Activated naive CD4-positive, alpha-beta T cell treated with anti-CD3 and anti-CD28 coated beads, Interleukin-2, amount 50 U/mL, for 72 hours (primary cell): ENCODE results near the gene HBM. TPM values are rescaled to one million over a fixed set of nuclear protein-coding genes. Genes with fewer than 3 reads are reported as not detected.
"Not testable (repeated sequence)": the region's sequence is repeated elsewhere in the genome, so short reads cannot be mapped to it uniquely, and the experiment has no call there.

Experiments
- ATAC-seq, 2 donors: fragments of 150-1000 bp; cut with Tn5 transposase; 2 replicates each; pipeline ENCODE4 v1.10.0; 2021; ENCODE audit warnings: mild to moderate bottlenecking in 2 of 2, moderate library complexity in 2 of 2
- DNase-seq, 2 donors: peaks; one replicate each; pipeline ENCODE4 v3.0.0; 2021 to 2022; ENCODE audit warnings: low spot score in 2 of 2
- H3K27ac Mint-ChIP-seq, 2 donors: one replicate each; pipeline ENCODE4 v1.8.0; 2022; ENCODE audit warnings: mild to moderate bottlenecking in 2 of 2, mixed read lengths in 2 of 2
- H3K36me3 Mint-ChIP-seq, 2 donors: one replicate each; pipeline ENCODE4 v1.8.0; 2022; ENCODE audit warnings: mixed read lengths in 2 of 2
- H3K9me3 Mint-ChIP-seq, 2 donors: one replicate each; pipeline ENCODE4 v1.8.0; 2022; ENCODE audit warnings: mixed read lengths in 2 of 2
- total RNA-seq, 2 donors: library from RNA; stranded (reverse); gene quantifications; one replicate each; pipeline ENCODE4 v1.2.3, GENCODE V29; 2022

The HBM gene
- total RNA-seq, 2 donors from 2014 or later, result not detected

DNA sequence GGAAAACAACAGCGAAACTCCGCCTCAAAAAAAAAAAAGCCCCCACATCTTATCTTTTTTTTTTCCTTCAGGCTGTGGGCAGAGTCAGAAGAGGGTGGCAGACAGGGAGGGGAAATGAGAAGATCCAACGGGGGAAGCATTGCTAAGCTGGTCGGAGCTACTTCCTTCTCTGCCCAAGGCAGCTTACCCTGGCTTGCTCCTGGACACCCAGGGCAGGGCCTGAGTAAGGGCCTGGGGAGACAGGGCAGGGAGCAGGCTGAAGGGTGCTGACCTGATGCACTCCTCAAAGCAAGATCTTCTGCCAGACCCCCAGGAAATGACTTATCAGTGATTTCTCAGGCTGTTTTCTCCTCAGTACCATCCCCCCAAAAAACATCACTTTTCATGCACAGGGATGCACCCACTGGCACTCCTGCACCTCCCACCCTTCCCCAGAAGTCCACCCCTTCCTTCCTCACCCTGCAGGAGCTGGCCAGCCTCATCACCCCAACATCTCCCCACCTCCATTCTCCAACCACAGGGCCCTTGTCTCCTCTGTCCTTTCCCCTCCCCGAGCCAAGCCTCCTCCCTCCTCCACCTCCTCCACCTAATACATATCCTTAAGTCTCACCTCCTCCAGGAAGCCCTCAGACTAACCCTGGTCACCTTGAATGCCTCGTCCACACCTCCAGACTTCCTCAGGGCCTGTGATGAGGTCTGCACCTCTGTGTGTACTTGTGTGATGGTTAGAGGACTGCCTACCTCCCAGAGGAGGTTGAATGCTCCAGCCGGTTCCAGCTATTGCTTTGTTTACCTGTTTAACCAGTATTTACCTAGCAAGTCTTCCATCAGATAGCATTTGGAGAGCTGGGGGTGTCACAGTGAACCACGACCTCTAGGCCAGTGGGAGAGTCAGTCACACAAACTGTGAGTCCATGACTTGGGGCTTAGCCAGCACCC is 9.5 kb downstream of the HBM start:
- no peaks in the 10 kb centered on the region for H3K9me3 Mint-ChIP-seq
- DNase-seq, result no peak
- H3K36me3 Mint-ChIP-seq, result no peaks in the 10 kb centered on the region
- no peak overlapping the region for H3K27ac Mint-ChIP-seq
- ATAC-seq, result no peak

DNA sequence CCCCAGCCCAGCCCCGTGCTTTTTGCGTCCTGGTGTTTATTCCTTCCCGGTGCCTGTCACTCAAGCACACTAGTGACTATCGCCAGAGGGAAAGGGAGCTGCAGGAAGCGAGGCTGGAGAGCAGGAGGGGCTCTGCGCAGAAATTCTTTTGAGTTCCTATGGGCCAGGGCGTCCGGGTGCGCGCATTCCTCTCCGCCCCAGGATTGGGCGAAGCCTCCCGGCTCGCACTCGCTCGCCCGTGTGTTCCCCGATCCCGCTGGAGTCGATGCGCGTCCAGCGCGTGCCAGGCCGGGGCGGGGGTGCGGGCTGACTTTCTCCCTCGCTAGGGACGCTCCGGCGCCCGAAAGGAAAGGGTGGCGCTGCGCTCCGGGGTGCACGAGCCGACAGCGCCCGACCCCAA is 10.2 kb downstream of the HBM start:
- not testable (repeated sequence) for DNase-seq, H3K9me3 Mint-ChIP-seq, H3K27ac Mint-ChIP-seq, H3K36me3 Mint-ChIP-seq
- ATAC-seq, result peak in 1 of 2 donors; percentile 2

DNA sequence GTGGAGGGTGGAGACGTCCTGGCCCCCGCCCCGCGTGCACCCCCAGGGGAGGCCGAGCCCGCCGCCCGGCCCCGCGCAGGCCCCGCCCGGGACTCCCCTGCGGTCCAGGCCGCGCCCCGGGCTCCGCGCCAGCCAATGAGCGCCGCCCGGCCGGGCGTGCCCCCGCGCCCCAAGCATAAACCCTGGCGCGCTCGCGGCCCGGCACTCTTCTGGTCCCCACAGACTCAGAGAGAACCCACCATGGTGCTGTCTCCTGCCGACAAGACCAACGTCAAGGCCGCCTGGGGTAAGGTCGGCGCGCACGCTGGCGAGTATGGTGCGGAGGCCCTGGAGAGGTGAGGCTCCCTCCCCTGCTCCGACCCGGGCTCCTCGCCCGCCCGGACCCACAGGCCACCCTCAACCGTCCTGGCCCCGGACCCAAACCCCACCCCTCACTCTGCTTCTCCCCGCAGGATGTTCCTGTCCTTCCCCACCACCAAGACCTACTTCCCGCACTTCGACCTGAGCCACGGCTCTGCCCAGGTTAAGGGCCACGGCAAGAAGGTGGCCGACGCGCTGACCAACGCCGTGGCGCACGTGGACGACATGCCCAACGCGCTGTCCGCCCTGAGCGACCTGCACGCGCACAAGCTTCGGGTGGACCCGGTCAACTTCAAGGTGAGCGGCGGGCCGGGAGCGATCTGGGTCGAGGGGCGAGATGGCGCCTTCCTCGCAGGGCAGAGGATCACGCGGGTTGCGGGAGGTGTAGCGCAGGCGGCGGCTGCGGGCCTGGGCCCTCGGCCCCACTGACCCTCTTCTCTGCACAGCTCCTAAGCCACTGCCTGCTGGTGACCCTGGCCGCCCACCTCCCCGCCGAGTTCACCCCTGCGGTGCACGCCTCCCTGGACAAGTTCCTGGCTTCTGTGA is 11.0 kb downstream of the HBM start, which contains the start of gene HBA1:
TSS of gene HBA1 (plus strand) at position 204 of the 906 bp plus-strand sequence. CDS start at position 241, 37 bp downstream.
- DNase-seq, H3K36me3 Mint-ChIP-seq, H3K9me3 Mint-ChIP-seq, H3K27ac Mint-ChIP-seq: not testable (repeated sequence)
- peak in 1 of 2 donors; percentile 59 for ATAC-seq

DNA sequence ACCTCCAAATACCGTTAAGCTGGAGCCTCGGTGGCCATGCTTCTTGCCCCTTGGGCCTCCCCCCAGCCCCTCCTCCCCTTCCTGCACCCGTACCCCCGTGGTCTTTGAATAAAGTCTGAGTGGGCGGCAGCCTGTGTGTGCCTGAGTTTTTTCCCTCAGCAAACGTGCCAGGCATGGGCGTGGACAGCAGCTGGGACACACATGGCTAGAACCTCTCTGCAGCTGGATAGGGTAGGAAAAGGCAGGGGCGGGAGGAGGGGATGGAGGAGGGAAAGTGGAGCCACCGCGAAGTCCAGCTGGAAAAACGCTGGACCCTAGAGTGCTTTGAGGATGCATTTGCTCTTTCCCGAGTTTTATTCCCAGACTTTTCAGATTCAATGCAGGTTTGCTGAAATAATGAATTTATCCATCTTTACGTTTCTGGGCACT is 11.6 kb downstream of the HBM start:
- no peaks in the 10 kb centered on the region for H3K9me3 Mint-ChIP-seq
- H3K36me3 Mint-ChIP-seq, result no peaks in the 10 kb centered on the region
- no peak overlapping the region for H3K27ac Mint-ChIP-seq
- DNase-seq (no peak), ATAC-seq (no peak)

DNA sequence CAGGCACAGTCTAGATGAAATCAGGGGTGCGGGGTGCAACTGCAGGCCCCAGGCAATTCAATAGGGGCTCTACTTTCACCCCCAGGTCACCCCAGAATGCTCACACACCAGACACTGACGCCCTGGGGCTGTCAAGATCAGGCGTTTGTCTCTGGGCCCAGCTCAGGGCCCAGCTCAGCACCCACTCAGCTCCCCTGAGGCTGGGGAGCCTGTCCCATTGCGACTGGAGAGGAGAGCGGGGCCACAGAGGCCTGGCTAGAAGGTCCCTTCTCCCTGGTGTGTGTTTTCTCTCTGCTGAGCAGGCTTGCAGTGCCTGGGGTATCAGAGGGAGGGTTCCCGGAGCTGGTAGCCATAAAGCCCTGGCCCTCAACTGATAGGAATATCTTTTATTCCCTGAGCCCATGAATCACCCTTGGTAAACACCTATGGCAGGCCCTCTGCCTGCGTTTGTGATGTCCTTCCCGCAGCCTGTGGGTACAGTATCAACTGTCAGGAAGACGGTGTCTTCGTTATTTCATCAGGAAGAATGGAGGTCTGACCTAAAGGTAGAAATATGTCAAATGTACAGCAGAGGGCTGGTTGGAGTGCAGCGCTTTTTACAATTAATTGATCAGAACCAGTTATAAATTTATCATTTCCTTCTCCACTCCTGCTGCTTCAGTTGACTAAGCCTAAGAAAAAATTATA is 12.3 kb downstream of the HBM start:
- H3K36me3 Mint-ChIP-seq, result no peaks in the 10 kb centered on the region
- no peak overlapping the region for H3K27ac Mint-ChIP-seq
- no peak for ATAC-seq
- no peak for DNase-seq
- no peaks in the 10 kb centered on the region for H3K9me3 Mint-ChIP-seq

DNA sequence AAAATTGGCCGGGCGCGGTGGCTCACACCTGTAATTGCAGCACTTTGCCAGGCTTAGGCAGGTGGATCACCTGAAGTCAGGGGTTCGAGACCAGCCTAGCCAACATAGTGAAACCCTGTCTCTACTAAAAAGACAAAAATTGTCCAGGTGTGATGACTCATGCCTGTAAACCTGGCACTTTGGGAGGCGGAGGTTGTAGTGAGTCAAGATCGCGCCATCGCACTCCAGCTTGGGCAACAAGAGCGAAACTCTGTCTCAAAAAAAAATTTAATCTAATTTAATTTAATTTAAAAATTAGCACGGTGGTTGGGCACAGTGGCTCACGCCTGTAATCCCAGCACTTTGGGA is 12.9 kb downstream of the HBM start:
- DNase-seq (no peak), ATAC-seq (no peak)
- Mint-ChIP-seq H3K27ac (no peak overlapping the region), H3K36me3 (no peaks in the 10 kb centered on the region), H3K9me3 (no peaks in the 10 kb centered on the region)

DNA sequence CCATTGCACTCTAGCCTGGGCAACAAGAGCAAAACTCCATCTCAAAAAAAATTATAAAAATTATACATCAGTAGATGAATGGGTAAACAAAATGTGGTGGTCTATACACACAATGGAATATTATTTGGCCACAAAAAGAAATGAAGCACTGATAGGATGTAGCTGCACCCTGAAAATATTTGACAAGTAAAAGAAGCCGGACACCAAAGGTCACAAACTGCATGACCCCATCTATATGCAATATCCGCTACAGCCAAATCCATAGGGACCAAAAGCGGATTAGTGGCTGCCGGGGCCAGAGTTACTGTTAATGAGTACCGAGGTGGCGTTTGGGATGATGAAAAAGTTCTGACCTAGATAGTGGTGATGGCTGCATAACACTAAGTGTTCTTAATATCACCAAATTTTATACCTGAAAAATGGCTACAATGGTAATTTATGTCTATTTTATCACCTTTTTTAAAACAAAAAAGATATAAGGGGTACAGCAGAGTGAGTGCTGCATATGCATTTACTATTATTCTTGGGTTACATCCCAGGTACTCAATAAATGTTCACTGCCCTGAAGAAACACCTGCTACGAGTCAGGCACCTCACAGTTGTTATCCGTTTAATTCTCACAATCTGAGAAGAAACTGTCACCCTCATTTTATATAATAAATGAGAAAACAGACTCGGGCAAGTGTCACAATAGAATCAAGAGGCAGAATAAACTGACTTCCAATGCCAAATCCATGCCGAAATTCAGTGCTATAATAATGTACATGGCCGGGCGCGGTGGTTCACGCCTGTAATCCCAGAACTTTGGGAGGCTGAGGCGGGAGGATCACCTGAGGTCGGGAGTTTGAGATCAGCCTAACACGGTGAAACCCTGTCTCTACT is 13.7 kb downstream of the HBM start:
- no peaks in the 10 kb centered on the region for H3K9me3 Mint-ChIP-seq
- no peaks in the 10 kb centered on the region for H3K36me3 Mint-ChIP-seq
- H3K27ac Mint-ChIP-seq, result no peak overlapping the region
- ATAC-seq (no peak), DNase-seq (no peak)

DNA sequence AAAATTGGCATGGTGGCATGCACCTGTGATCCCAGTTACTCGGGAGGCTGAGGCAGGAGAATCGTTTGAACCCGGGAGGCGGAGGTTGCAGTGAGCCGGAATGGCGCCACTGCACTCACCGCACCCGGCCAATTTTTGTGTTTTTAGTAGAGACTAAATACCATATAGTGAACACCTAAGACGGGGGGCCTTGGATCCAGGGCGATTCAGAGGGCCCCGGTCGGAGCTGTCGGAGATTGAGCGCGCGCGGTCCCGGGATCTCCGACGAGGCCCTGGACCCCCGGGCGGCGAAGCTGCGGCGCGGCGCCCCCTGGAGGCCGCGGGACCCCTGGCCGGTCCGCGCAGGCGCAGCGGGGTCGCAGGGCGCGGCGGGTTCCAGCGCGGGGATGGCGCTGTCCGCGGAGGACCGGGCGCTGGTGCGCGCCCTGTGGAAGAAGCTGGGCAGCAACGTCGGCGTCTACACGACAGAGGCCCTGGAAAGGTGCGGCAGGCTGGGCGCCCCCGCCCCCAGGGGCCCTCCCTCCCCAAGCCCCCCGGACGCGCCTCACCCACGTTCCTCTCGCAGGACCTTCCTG is 14.4 kb downstream of the HBM start, which contains the start of gene HBQ1:
TSS of gene HBQ1 (plus strand) at position 359 of the 575 bp plus-strand sequence. CDS start at position 387, 28 bp downstream.
- peak in 1 of 2 donors; percentile 73 for DNase-seq
- Mint-ChIP-seq H3K27ac (no peak within 1 kb of the TSS), H3K9me3 (no peaks in the 10 kb centered on the region), H3K36me3 (no peaks in the 10 kb centered on the region)
- peak in 1 of 2 donors; percentile 29 for ATAC-seq

DNA sequence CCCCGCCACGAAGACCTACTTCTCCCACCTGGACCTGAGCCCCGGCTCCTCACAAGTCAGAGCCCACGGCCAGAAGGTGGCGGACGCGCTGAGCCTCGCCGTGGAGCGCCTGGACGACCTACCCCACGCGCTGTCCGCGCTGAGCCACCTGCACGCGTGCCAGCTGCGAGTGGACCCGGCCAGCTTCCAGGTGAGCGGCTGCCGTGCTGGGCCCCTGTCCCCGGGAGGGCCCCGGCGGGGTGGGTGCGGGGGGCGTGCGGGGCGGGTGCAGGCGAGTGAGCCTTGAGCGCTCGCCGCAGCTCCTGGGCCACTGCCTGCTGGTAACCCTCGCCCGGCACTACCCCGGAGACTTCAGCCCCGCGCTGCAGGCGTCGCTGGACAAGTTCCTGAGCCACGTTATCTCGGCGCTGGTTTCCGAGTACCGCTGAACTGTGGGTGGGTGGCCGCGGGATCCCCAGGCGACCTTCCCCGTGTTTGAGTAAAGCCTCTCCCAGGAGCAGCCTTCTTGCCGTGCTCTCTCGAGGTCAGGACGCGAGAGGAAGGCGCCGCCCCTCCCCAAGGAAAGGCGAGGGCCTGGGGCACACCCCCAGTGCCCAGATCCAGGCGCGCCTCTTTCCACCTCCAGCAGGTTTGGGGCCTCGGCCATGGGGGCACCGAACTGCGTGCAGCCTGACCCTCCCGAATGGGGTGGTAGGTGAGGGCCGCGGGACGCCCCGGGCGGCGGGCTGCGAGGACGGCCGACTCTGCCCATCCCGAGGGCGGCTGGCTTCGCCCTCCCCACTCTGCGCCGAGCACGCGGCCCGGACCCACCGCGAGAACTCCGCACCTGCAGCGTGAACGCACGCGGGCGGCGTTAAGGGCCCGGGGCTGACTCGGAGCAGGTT is 15.1 kb downstream of the HBM start:
- DNase-seq (peak in 1 of 2 donors; percentile 42), ATAC-seq (peak; percentile 83 to 87)
- H3K36me3 Mint-ChIP-seq, result no peaks in the 10 kb centered on the region
- no peaks in the 10 kb centered on the region for H3K9me3 Mint-ChIP-seq
- no peak overlapping the region for H3K27ac Mint-ChIP-seq

DNA sequence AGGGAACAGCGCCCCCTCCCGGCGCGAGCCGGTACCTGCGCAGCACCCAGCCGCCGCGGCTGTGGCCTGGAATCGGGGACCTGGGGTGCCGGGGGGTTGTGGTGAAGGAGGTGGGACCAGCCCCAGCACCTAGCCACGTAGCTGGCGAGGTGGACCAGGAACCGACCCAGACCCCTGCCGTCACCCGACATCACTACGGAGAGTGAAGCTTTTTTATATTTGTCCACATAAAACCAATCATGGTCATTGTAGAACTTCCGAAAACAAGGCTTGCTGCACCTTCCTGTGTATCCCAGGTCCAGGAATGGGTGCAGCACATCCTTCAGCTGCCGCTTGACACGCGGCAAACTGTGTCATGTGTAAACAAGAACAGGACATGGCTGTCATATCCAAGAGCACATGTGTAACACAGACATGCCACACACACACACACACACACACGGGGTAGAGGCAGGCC is 15.8 kb downstream of the HBM start:
- ATAC-seq, result no peak
- peak; percentile 79 to 97 for DNase-seq
- no peaks in the 10 kb centered on the region for H3K9me3 Mint-ChIP-seq
- no peak overlapping the region for H3K27ac Mint-ChIP-seq
- no peaks in the 10 kb centered on the region for H3K36me3 Mint-ChIP-seq

DNA sequence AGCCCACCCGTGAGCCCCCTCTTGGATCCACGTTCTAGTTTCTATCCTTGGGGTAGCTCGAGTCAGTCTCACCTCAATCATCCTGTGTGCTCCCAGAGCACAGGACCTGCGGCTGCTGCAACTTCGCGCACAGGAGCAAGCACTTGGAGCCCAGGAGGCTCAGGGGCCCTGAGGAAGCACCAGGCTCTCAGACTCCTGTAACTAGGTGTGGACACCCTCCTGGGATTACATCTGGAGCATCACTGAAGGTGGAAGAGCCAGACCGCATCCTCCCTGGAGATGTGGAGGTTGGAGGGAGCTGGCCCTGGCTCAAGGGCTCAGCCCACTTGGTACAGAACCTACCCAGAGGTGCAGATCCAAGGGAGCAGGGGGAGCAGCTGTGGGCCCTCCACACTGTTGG is 17.2 kb downstream of the HBM start:
- no peak for DNase-seq
- no peak for ATAC-seq
- no peak overlapping the region for H3K27ac Mint-ChIP-seq
- H3K36me3 Mint-ChIP-seq, result no peaks in the 10 kb centered on the region
- no peaks in the 10 kb centered on the region for H3K9me3 Mint-ChIP-seq

DNA sequence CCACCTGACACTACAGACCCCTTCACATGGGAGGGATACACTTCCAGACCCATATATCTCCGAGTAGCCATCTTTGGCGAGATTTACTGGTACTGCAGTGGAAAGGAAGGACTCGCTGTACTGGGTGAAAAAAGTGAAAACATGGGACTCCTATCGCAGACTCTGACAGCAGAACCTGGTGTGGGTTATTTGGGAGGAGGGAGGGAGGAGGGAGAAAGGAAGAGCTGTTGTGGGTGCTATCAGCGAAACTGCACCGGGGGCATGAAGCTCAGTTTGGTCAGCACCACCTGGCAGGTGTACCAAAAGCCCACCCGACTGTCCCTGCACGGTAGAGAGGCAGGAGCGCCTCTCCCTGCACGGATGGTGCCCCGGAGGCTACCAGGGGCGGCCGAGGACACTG is 19.4 kb downstream of the HBM start:
- Mint-ChIP-seq H3K27ac (no peak overlapping the region), H3K36me3 (peaks cover 0 to 8% of the 10 kb centered on the region in 2 donors), H3K9me3 (no peaks in the 10 kb centered on the region)
- ATAC-seq (no peak), DNase-seq (no peak)

DNA sequence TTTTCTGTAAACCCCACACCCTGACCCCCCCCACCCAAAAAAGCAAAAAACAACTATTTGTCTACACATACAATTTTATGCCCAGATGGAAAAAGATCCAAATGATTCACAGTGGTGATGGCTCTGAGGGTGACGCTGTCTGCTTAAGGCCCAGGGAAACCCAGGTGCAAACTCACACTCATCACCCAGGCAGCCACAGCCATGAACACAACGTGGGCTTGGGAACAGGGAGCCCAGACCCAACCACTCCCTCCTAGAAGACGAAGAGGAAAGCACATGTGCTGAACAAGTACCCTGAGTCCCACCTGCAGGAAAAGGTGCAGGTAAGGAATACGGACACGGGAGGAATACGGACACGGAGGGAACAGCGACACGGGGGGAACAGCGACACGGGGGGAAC is 19.9 kb downstream of the HBM start:
- H3K36me3 Mint-ChIP-seq, result peaks cover 0 to 8% of the 10 kb centered on the region in 2 donors
- DNase-seq (no peak), ATAC-seq (no peak)
- no peaks in the 10 kb centered on the region for H3K9me3 Mint-ChIP-seq
- H3K27ac Mint-ChIP-seq, result no peak overlapping the region

DNA sequence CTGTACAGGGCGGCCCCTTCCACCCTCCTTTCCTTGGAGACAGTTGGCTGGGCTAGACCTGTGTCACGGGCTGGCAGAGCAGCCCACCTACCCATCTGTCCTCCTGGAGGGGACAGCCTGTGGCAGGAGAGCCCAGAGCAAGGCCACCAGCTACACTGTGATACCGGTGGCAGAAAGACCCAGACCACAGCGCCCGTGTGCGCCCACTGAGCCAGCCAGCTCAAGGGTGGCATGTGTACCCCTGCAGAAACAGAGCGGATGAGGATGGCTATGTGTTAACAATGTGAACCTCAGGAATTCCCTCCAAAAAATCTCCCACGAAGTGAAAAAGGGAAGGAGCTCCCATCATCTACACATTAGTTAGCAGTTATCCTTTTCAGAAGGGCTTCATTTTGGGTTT is 21.6 kb downstream of the HBM start:
- ATAC-seq (no peak), DNase-seq (no peak)
- H3K9me3 Mint-ChIP-seq, result no peaks in the 10 kb centered on the region
- H3K27ac Mint-ChIP-seq, result no peak overlapping the region
- peaks cover 5 to 8% of the 10 kb centered on the region in 2 donors for H3K36me3 Mint-ChIP-seq
